A673 (cell line): ENCODE measurements around the gene NPTX1. TPM values are rescaled to one million over a fixed set of nuclear protein-coding genes. Genes with fewer than 3 reads are reported as not detected.

Source experiments
- BruUV-seq: library from RNA; stranded (reverse); fragments of 400-500 nt; replicated peaks from 2 replicates; lab custom pipeline; 2021; lab: Mats Ljungman, UMichigan
- CTCF ChIA-PET: fragments of 300-600 bp; sonication (Branson Sonifier 250); formaldehyde crosslinking; loops from one replicate; lab custom pipeline; 2022; ENCODE audit warnings: antibody characterized with exemption; lab: Charles Lee
- POLR2A ChIA-PET: fragments of 300-600 bp; sonication (Branson Sonifier 250); formaldehyde crosslinking; loops from one replicate; lab custom pipeline; 2022; ENCODE audit warnings: antibody characterized with exemption; ENCODE audit not compliant: low non-redundant PET; lab: Charles Lee
- DNase-seq: peaks from one replicate; pipeline ENCODE4 v3.0.0-alpha.2; 2015; ENCODE audit warnings: low spot score
- H3K27ac ChIP-seq: fragments of 200-600 bp; sonication (generic); 2 replicates; pipeline ENCODE4 v1.5.1; 2016; ENCODE audit warnings: mixed run types, low read depth, mild to moderate bottlenecking, mixed read lengths, antibody characterized with exemption, low read length; ENCODE audit not compliant: poor library complexity, severe bottlenecking
- H3K27me3 ChIP-seq: fragments of 200-600 bp; sonication (generic); replicated peaks from 2 replicates; pipeline ENCODE4 v1.6.1; 2017; ENCODE audit warnings: mixed run types, low read depth, mild to moderate bottlenecking, mixed read lengths, antibody characterized with exemption, low read length; ENCODE audit not compliant: insufficient read depth, poor library complexity
- H3K36me3 ChIP-seq: fragments of 200-600 bp; sonication (generic); 2 replicates; pipeline ENCODE4 v1.6.1; 2016; ENCODE audit warnings: mixed run types, mild to moderate bottlenecking, mixed read lengths, antibody characterized with exemption, low read length; ENCODE audit not compliant: insufficient read depth, poor library complexity, severe bottlenecking
- H3K4me1 ChIP-seq: fragments of 200-600 bp; sonication (generic); 2 replicates; pipeline ENCODE4 v1.6.1; 2017; ENCODE audit warnings: mixed run types, mild to moderate bottlenecking, mixed read lengths, antibody characterized with exemption, low read length; ENCODE audit not compliant: insufficient read depth, poor library complexity, severe bottlenecking
- H3K4me3 ChIP-seq: fragments of 200-600 bp; sonication (generic); 2 replicates; pipeline ENCODE4 v1.5.1; 2016; ENCODE audit warnings: low read depth, mixed run types, mild to moderate bottlenecking, mixed read lengths, low read length; ENCODE audit not compliant: poor library complexity, severe bottlenecking
- H3K9me3 ChIP-seq: fragments of 200-600 bp; sonication (generic); 2 replicates; pipeline ENCODE4 v1.6.1; 2016; ENCODE audit warnings: mixed run types, low read depth, mild to moderate bottlenecking, mixed read lengths, antibody characterized with exemption, low read length; ENCODE audit not compliant: poor library complexity, severe bottlenecking
- CTCF ChIP-seq: fragments of 300-800, 200-600 bp; sonication (generic); conservative IDR thresholded peaks from 2 replicates; pipeline ENCODE4 v1.5.1; 2017; ENCODE audit warnings: low read depth, mild to moderate bottlenecking, antibody characterized with exemption, low read length, moderate library complexity, mixed read lengths
- EZH2 ChIP-seq: fragments of 200-600 bp; sonication (generic); IDR thresholded peaks from 2 replicates; pipeline ENCODE4 v1.6.1; 2017; ENCODE audit warnings: borderline replicate concordance, low read depth, mild to moderate bottlenecking, mixed read lengths, antibody characterized with exemption, low read length; ENCODE audit not compliant: poor library complexity, severe bottlenecking
- intact Hi-C: fragments of 100-400 bp; cut with micrococcal nuclease; formaldehyde crosslinking; loops from one replicate; pipeline ENCODE4 v1.10.0; 2022; ENCODE audit not compliant: unreplicated experiment
- total RNA-seq: library from RNA; stranded (reverse); gene quantifications from 2 replicates; pipeline ENCODE4 v1.2.3, GENCODE V29; 2021

NPTX1 gene
- total RNA-seq, 1 experiment from 2014 or later = 0.43 TPM

GRCh38 chr17:80441133-80441578, 35.3 kb downstream of the NPTX1 start:
- DNase-seq = peak; percentile 76
- Histone ChIP-seq H3K36me3 (no peaks in the 10 kb centered on the region), H3K27me3 (peaks cover 15% of the 10 kb centered on the region), H3K27ac (no peak overlapping the region), H3K9me3 (no peaks in the 10 kb centered on the region), H3K4me3 (no peak overlapping the region), H3K4me1 (peaks cover 6% of the 10 kb centered on the region)
- POLR2A ChIA-PET = no interaction called here
- TF ChIP-seq CTCF (no peak), EZH2 (no peak)
- no TSS peak for BruUV-seq
- CTCF ChIA-PET = no interaction called here
- intact Hi-C loops = no loop called here

GRCh38 chr17:80439499-80439898, 36.9 kb downstream of the NPTX1 start:
- POLR2A ChIA-PET = no interaction called here
- H3K36me3 ChIP-seq = no peaks in the 10 kb centered on the region
- no peak overlapping the region for H3K4me3 ChIP-seq
- intact Hi-C loops = no loop called here
- CTCF ChIA-PET = no interaction called here
- peaks cover 6% of the 10 kb centered on the region for H3K4me1 ChIP-seq
- H3K9me3 ChIP-seq = no peaks in the 10 kb centered on the region
- no peak for DNase-seq
- no TSS peak for BruUV-seq
- H3K27ac ChIP-seq = no peak overlapping the region
- TF ChIP-seq EZH2 = no peak
- TF ChIP-seq CTCF = no peak
- H3K27me3 ChIP-seq = peaks cover 10% of the 10 kb centered on the region

GRCh38 chr17:80438806-80439205, 37.6 kb downstream of the NPTX1 start:
- Histone ChIP-seq H3K27ac (no peak overlapping the region), H3K4me1 (peaks cover 1% of the 10 kb centered on the region), H3K27me3 (peaks cover 10% of the 10 kb centered on the region), H3K4me3 (no peak overlapping the region), H3K36me3 (no peaks in the 10 kb centered on the region), H3K9me3 (no peaks in the 10 kb centered on the region)
- intact Hi-C loops = no loop called here
- no peak for DNase-seq
- ChIA-PET POLR2A (no interaction called here), CTCF (no interaction called here)
- TF ChIP-seq CTCF (no peak), EZH2 (no peak)
- no TSS peak for BruUV-seq
